IMR-90 (cell line): ENCODE results near the gene TOM1. TPM values are rescaled to one million over a fixed set of nuclear protein-coding genes. Genes with fewer than 3 reads are reported as not detected.
A peak's percentile ranks its signal among the peaks of the same experiment; 100 is the strongest.

Experiments used
- ATAC-seq: fragments of 200-7000 bp; cut with Tn5 transposase; 2 replicates; pipeline ENCODE4 v1.9.1; 2020; ENCODE audit warnings: low read depth, mild to moderate bottlenecking, moderate library complexity
- BruUV-seq: library from RNA; stranded (reverse); fragments of 400-500 nt; replicated peaks from 2 replicates; lab custom pipeline; 2021; lab: Mats Ljungman, UMichigan
- CTCF ChIA-PET: fragments of 300-600 bp; formaldehyde crosslinking; extraction: SDS; loops from one replicate; lab custom pipeline; 2021; ENCODE audit warnings: antibody characterized with exemption; lab: Yijun Ruan, JAX
- POLR2A ChIA-PET: fragments of 300-600 bp; sonication (Branson Sonifier 250); formaldehyde crosslinking; loops from one replicate; lab custom pipeline; 2022; ENCODE audit warnings: antibody characterized with exemption; ENCODE audit not compliant: unreplicated experiment; lab: Charles Lee
- DNase-seq: peaks from one replicate; pipeline ENCODE4 v3.0.0; 2013
- H2AFZ ChIP-seq: replicated peaks from 2 replicates; pipeline ENCODE3; 2013; ENCODE audit warnings: low read length, mild to moderate bottlenecking; ENCODE audit not compliant: poor library complexity
- H2AK5ac ChIP-seq: 2 replicates; pipeline ENCODE4 v1.6.1; 2013; ENCODE audit warnings: low read depth, low read length, inconsistent platforms
- H2AK9ac ChIP-seq: replicated peaks from 2 replicates; pipeline ENCODE3; 2013; ENCODE audit warnings: mild to moderate bottlenecking, low read depth, low read length, moderate library complexity; ENCODE audit not compliant: poor library complexity
- H2BK120ac ChIP-seq: 2 replicates; pipeline ENCODE4 v1.6.1; 2013; ENCODE audit warnings: low read depth, low read length, inconsistent platforms
- H2BK15ac ChIP-seq: 3 replicates; pipeline ENCODE4 v1.6.1; 2013; ENCODE audit warnings: low read depth, low read length, inconsistent platforms
- H2BK20ac ChIP-seq: 2 replicates; pipeline ENCODE4 v1.6.1; 2013; ENCODE audit warnings: low read depth, mild to moderate bottlenecking, inconsistent platforms, low read length, moderate library complexity
- H2BK5ac ChIP-seq: 2 replicates; pipeline ENCODE4 v1.6.1; 2013; ENCODE audit warnings: mild to moderate bottlenecking, low read depth, low read length, inconsistent platforms; ENCODE audit not compliant: poor library complexity, severe bottlenecking
- H3K14ac ChIP-seq: replicated peaks from 2 replicates; pipeline ENCODE4 v1.6.1; 2013; ENCODE audit warnings: low read depth, low read length, inconsistent platforms
- H3K18ac ChIP-seq: 2 replicates; pipeline ENCODE4 v1.6.1; 2013; ENCODE audit warnings: low read depth, low read length, control low read depth
- H3K23ac ChIP-seq: 2 replicates; pipeline ENCODE4 v1.6.1; 2013; ENCODE audit warnings: low read depth, low read length, inconsistent platforms
- H3K27ac ChIP-seq: 2 replicates; pipeline ENCODE4 v1.5.1; 2013; ENCODE audit warnings: mild to moderate bottlenecking, control low read depth, low read length; ENCODE audit not compliant: insufficient read depth
- H3K27me3 ChIP-seq: 2 replicates; pipeline ENCODE4 v1.6.1; 2013; ENCODE audit warnings: low read length; ENCODE audit not compliant: control insufficient read depth, insufficient read depth
- H3K36me3 ChIP-seq: 2 replicates; pipeline ENCODE4 v1.6.1; 2013; ENCODE audit warnings: low read length, mixed read lengths; ENCODE audit not compliant: control insufficient read depth, insufficient read depth
- H3K4ac ChIP-seq: 2 replicates; pipeline ENCODE4 v1.6.1; 2013; ENCODE audit warnings: low read depth, low read length, inconsistent platforms
- H3K4me1 ChIP-seq: 2 replicates; pipeline ENCODE4 v1.6.1; 2013; ENCODE audit warnings: low read length, mixed read lengths; ENCODE audit not compliant: control insufficient read depth, insufficient read depth
- H3K4me2 ChIP-seq: 2 replicates; pipeline ENCODE4 v1.6.1; 2013; ENCODE audit warnings: low read depth, mild to moderate bottlenecking, control low read depth, low read length, moderate library complexity
- H3K4me3 ChIP-seq: 2 replicates; pipeline ENCODE4 v1.5.1; 2013; ENCODE audit warnings: low read depth, mild to moderate bottlenecking, control low read depth, low read length, moderate library complexity; ENCODE audit not compliant: insufficient read depth
- H3K56ac ChIP-seq: 2 replicates; pipeline ENCODE4 v1.6.1; 2013; ENCODE audit warnings: low read length, inconsistent platforms; ENCODE audit not compliant: insufficient read depth; ENCODE audit errors: extremely low read depth
- H3K79me1 ChIP-seq, 2 experiments: 2 replicates each; pipeline ENCODE4 v1.6.1; 2013; ENCODE audit warnings: low read length in 2 of 2, inconsistent platforms in 1 of 2, low read depth in 1 of 2
- H3K9ac ChIP-seq: 2 replicates; pipeline ENCODE4 v1.6.1; 2013; ENCODE audit warnings: low read depth, low read length, control low read depth
- H3K9me1 ChIP-seq: 2 replicates; pipeline ENCODE4 v1.6.1; 2013; ENCODE audit warnings: low read length, inconsistent platforms; ENCODE audit not compliant: insufficient read depth
- H3K9me3 ChIP-seq: 2 replicates; pipeline ENCODE4 v1.6.1; 2013; ENCODE audit warnings: low read length; ENCODE audit not compliant: control insufficient read depth, insufficient read depth
- H4K20me1 ChIP-seq: 2 replicates; pipeline ENCODE4 v1.6.1; 2013; ENCODE audit warnings: low read length, inconsistent platforms; ENCODE audit not compliant: insufficient read depth
- H4K5ac ChIP-seq: 2 replicates; pipeline ENCODE4 v1.6.1; 2013; ENCODE audit warnings: mild to moderate bottlenecking, low read depth, low read length, control low read depth
- H4K8ac ChIP-seq, 2 experiments: 2 replicates each; pipeline ENCODE4 v1.6.1; 2013; ENCODE audit warnings: low read depth in 2 of 2, low read length in 2 of 2, control low read depth in 1 of 2, inconsistent platforms in 1 of 2
- H4K91ac ChIP-seq: 2 replicates; pipeline ENCODE4 v1.6.1; 2013; ENCODE audit warnings: low read depth, low read length, inconsistent platforms; ENCODE audit not compliant: insufficient read depth
- BHLHE40 ChIP-seq: fragments of 150-350 bp; IDR thresholded peaks from 2 replicates; pipeline ENCODE4 v1.6.1; 2016; ENCODE audit warnings: mild to moderate bottlenecking, low read depth, low read length
- CEBPB ChIP-seq: IDR thresholded peaks from 2 replicates; pipeline ENCODE4 v1.6.1; 2012; ENCODE audit warnings: low read depth, low read length, improper control_type of control experiment
- CHD1 ChIP-seq: IDR thresholded peaks from 2 replicates; pipeline ENCODE4 v1.6.1; 2012; ENCODE audit warnings: low read depth, low read length, improper control_type of control experiment
- FOS ChIP-seq: fragments of 150-350 bp; IDR thresholded peaks from 2 replicates; pipeline ENCODE4 v1.6.1; 2016; ENCODE audit warnings: low read depth, low read length
- MAFK ChIP-seq: IDR thresholded peaks from 2 replicates; pipeline ENCODE4 v1.6.1; 2012; ENCODE audit warnings: low read depth, low read length, improper control_type of control experiment
- MAZ ChIP-seq: IDR thresholded peaks from 2 replicates; pipeline ENCODE4 v1.6.1; 2012; ENCODE audit warnings: low read depth, mild to moderate bottlenecking, low read length, improper control_type of control experiment, moderate library complexity, borderline replicate concordance
- MXI1 ChIP-seq: IDR thresholded peaks from 2 replicates; pipeline ENCODE4 v1.6.1; 2012; ENCODE audit warnings: low read depth, mild to moderate bottlenecking, low read length, moderate library complexity, borderline replicate concordance
- NFE2L2 ChIP-seq: fragments of 150-350 bp; IDR thresholded peaks from 2 replicates; pipeline ENCODE4 v1.6.1; 2016; ENCODE audit warnings: low read depth, mild to moderate bottlenecking, low read length
- POLR2A ChIP-seq: IDR thresholded peaks from 2 replicates; pipeline ENCODE4 v1.6.1; 2012; ENCODE audit warnings: mild to moderate bottlenecking, low read depth, low read length
- RAD21 ChIP-seq: IDR thresholded peaks from 2 replicates; pipeline ENCODE4 v1.6.1; 2012; ENCODE audit warnings: low read length, improper control_type of control experiment
- RCOR1 ChIP-seq: IDR thresholded peaks from 2 replicates; pipeline ENCODE4 v1.6.1; 2012; ENCODE audit warnings: mild to moderate bottlenecking, low read length, improper control_type of control experiment; ENCODE audit not compliant: insufficient replicate concordance
- RFX5 ChIP-seq: IDR thresholded peaks from 2 replicates; pipeline ENCODE4 v1.8.0; 2012; ENCODE audit warnings: low read depth, mild to moderate bottlenecking, low read length, moderate library complexity
- SMC3 ChIP-seq: fragments of 150-350 bp; IDR thresholded peaks from 2 replicates; pipeline ENCODE4 v1.6.1; 2016; ENCODE audit warnings: low read depth, mild to moderate bottlenecking, antibody characterized with exemption, low read length, moderate library complexity
- WGBS, 2 experiments: methylation state at CpG; one replicate each; pipeline versions ENCODE4 v1.1.5 to v1.1.7; 2013; ENCODE audit warnings: missing lambda C conversion rate in 2 of 2; ENCODE audit not compliant: insufficient read length in 1 of 2; ENCODE audit errors: extremely low coverage in 2 of 2; 5-methylcytosine and 5-hydroxymethylcytosine counted together
- dilution Hi-C: fragments of 300-500 bp; cut with HindIII; formaldehyde crosslinking; loops from one replicate; pipeline ENCODE4 v1.14.3; 2018; ENCODE audit warnings: low sequenced_read_pairs; ENCODE audit not compliant: unreplicated experiment
- in situ Hi-C: fragments of 300-500 bp; cut with MboI; formaldehyde crosslinking; loops from 3 replicates; pipeline ENCODE4 v1.14.3; 2019; ENCODE audit warnings: low sequenced_read_pairs, inconsistent platforms, mixed read lengths
- intact Hi-C: fragments of 100-400 bp; cut with micrococcal nuclease; formaldehyde crosslinking; loops from 2 replicates; pipeline ENCODE4 v1.10.0; 2022
- polyA plus RNA-seq, 3 experiments: library from polyadenylated mRNA; depleted of rRNA; stranded (reverse); fragments of >200 nt; gene quantifications; 2 replicates each; pipeline ENCODE4 v1.2.3, GENCODE V29; 2012; ENCODE audit warnings: low replicate concordance in 1 of 3
- total RNA-seq: library from RNA; depleted of rRNA; stranded (reverse); fragments of >200 nt; gene quantifications from 2 replicates; pipeline ENCODE4 v1.2.3, GENCODE V29; 2012
- TF ChIP-seq, protein P1 (sequence below): conservative IDR thresholded peaks from 2 replicates; pipeline ENCODE4 v1.5.1; 2012; ENCODE audit warnings: mild to moderate bottlenecking, low read depth, low read length, improper control_type of control experiment
- TF ChIP-seq, protein P2 (sequence below): fragments of 150-350 bp; IDR thresholded peaks from 2 replicates; pipeline ENCODE4 v1.6.1; 2017; ENCODE audit warnings: mild to moderate bottlenecking, antibody characterized with exemption, low read length, low read depth
- TF ChIP-seq, protein P3 (sequence below): fragments of 150-350 bp; IDR thresholded peaks from 2 replicates; pipeline ENCODE4 v1.6.1; 2016; ENCODE audit warnings: low read depth, mild to moderate bottlenecking, low read length, moderate library complexity, borderline replicate concordance

The TOM1 gene
- total and polyA plus RNA-seq, 2 of the 4 experiments (the other 2 are of a cell fraction) = 38.0 to 46.4 TPM

DNA sequence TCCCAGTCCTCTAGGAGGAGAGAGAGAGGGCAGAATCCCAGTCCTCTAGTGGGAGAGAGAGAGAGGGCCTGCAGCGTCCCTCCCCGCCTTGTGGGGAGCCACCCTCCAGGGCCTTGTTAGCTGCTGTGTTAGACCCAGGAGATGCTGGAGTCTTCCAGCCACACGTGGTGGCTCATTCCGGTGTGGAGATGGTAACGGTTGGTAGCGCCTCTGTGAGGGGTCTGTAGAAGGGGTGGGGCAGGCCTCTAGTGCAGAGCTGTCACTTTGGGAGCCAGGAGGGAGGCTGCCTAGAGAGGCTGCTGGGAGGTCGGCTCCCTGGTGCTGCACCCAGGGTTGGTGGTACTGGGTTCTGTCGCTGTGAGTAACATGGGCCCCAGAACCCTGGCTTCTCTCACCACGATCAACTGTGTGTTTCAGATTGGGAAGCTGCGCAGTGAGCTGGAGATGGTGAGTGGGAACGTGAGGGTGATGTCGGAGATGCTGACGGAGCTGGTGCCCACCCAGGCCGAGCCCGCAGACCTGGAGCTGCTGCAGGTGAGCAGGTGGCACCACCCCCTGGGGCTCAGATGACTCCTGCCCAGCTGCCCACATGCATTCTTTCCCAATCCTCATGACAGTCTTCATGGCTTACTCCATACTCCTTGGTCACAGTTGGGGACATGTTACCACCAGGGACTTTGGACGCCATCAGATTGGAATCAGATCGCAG, 27.3 kb downstream of the TOM1 start:
- Histone ChIP-seq H3K27me3 (no peaks in the 10 kb centered on the region), H2BK5ac (no peak overlapping the region), H4K5ac (no peak overlapping the region), H2AFZ (no peak overlapping the region), H2AK9ac (peak overlapping the region; percentile 72), H3K23ac (no peak overlapping the region), H3K9ac (no peak overlapping the region), H3K79me1 (0 out of 4 replicates have a peak, but pooled peaks cover 0 to 2% of the 10 kb centered on the region in 2 experiments), H3K56ac (no peak overlapping the region), H2BK120ac (no peak overlapping the region), H4K91ac (no peak overlapping the region), H3K9me3 (no peaks in the 10 kb centered on the region), H3K36me3 (peaks cover 64% of the 10 kb centered on the region), H3K18ac (no peak overlapping the region), H2BK15ac (no peak overlapping the region), H4K20me1 (peaks cover 4% of the 10 kb centered on the region; the same call in 1 of the 2 replicates), H3K14ac (no peak overlapping the region), H2BK20ac (no peak overlapping the region), H3K9me1 (peaks cover 10% of the 10 kb centered on the region), H3K4me3 (no peak overlapping the region), H3K27ac (no peak overlapping the region), H3K4me1 (peaks cover 4% of the 10 kb centered on the region), H4K8ac (no peak overlapping the region), H2AK5ac (no peak overlapping the region), H3K4ac (no peak overlapping the region), H3K4me2 (no peak overlapping the region)
- TF ChIP-seq BHLHE40 = no peak
- TF ChIP-seq POLR2A = no peak
- TF ChIP-seq CHD1 = no peak
- TF ChIP-seq RFX5 = no peak
- no peak for TF ChIP-seq SMC3
- no peak for TF ChIP-seq MXI1
- TF ChIP-seq, protein P1, sequence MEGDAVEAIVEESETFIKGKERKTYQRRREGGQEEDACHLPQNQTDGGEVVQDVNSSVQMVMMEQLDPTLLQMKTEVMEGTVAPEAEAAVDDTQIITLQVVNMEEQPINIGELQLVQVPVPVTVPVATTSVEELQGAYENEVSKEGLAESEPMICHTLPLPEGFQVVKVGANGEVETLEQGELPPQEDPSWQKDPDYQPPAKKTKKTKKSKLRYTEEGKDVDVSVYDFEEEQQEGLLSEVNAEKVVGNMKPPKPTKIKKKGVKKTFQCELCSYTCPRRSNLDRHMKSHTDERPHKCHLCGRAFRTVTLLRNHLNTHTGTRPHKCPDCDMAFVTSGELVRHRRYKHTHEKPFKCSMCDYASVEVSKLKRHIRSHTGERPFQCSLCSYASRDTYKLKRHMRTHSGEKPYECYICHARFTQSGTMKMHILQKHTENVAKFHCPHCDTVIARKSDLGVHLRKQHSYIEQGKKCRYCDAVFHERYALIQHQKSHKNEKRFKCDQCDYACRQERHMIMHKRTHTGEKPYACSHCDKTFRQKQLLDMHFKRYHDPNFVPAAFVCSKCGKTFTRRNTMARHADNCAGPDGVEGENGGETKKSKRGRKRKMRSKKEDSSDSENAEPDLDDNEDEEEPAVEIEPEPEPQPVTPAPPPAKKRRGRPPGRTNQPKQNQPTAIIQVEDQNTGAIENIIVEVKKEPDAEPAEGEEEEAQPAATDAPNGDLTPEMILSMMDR = no peak
- no peak for TF ChIP-seq MAFK
- TF ChIP-seq CEBPB = no peak
- TF ChIP-seq RAD21 = no peak
- no peak for TF ChIP-seq FOS
- TF ChIP-seq RCOR1 = no peak
- TF ChIP-seq MAZ = no peak
- TF ChIP-seq NFE2L2 = no peak
- TF ChIP-seq, protein P2, sequence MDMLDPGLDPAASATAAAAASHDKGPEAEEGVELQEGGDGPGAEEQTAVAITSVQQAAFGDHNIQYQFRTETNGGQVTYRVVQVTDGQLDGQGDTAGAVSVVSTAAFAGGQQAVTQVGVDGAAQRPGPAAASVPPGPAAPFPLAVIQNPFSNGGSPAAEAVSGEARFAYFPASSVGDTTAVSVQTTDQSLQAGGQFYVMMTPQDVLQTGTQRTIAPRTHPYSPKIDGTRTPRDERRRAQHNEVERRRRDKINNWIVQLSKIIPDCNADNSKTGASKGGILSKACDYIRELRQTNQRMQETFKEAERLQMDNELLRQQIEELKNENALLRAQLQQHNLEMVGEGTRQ = no peak
- TF ChIP-seq, protein P3, sequence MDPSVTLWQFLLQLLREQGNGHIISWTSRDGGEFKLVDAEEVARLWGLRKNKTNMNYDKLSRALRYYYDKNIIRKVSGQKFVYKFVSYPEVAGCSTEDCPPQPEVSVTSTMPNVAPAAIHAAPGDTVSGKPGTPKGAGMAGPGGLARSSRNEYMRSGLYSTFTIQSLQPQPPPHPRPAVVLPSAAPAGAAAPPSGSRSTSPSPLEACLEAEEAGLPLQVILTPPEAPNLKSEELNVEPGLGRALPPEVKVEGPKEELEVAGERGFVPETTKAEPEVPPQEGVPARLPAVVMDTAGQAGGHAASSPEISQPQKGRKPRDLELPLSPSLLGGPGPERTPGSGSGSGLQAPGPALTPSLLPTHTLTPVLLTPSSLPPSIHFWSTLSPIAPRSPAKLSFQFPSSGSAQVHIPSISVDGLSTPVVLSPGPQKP = no peak
- WGBS, 2 experiments = 100% methylated on average over 1 of the region's 17 CpGs; no CpG with 5 or more reads in 1 of the 2 experiments
- ATAC-seq (no peak), DNase-seq (no peak)
- dilution Hi-C loops = no loop called here
- ChIA-PET CTCF (no interaction called here), POLR2A (no interaction called here)
- in situ Hi-C loops = no loop called here
- no TSS peak for BruUV-seq
- intact Hi-C loops = no loop called here
